ENCODE data around the gene IFI27.

The IFI27 gene

DNA sequence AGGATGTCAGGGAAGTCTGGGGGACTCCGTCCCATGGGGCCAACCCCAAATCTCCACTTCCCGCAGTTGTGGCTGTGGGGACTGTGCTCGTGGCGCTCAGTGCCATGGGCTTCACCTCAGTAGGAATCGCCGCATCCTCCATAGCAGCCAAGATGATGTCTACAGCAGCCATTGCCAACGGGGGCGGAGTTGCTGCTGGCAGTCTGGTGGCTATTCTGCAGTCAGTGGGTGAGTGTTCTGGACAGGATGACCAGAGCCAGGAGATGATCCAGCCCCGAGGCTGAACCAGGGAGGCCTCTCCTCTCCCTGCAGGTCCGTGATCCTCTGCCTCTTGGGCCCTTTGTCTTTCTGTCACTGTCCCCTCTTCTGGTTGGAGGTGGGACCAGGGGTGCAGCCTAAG lies 8.8 kb upstream of the IFI27 start:
- H3K4me3 ChIP-seq (ENCODE audit: low read depth in 1 of 5, low read length in 5 of 5), result no peak overlapping the region
- peaks cover 0 to 8% (median 5%) of the 10 kb centered on the region in 5 donors for H3K4me1 ChIP-seq (ENCODE audit: control insufficient read depth in 5 of 5, insufficient read depth in 5 of 5, low read length in 5 of 5)
- no peak overlapping the region for H3K9ac ChIP-seq (ENCODE audit: low read length in 5 of 5)
- peak overlapping the region; percentile 37 for H3K27ac ChIP-seq (ENCODE audit: low read depth, low read length)
- no peaks in the 10 kb centered on the region for H3K9me3 ChIP-seq (ENCODE audit: control insufficient read depth in 5 of 5, low read length in 5 of 5)
- H3K36me3 ChIP-seq (ENCODE audit: control insufficient read depth in 5 of 5, insufficient read depth in 5 of 5, low read length in 5 of 5), result peaks cover 0 to 12% (median 6%) of the 10 kb centered on the region in 5 donors
- H3K27me3 ChIP-seq (ENCODE audit: control insufficient read depth in 5 of 5, insufficient read depth in 4 of 5, low read length in 5 of 5), result no peaks in the 10 kb centered on the region

DNA sequence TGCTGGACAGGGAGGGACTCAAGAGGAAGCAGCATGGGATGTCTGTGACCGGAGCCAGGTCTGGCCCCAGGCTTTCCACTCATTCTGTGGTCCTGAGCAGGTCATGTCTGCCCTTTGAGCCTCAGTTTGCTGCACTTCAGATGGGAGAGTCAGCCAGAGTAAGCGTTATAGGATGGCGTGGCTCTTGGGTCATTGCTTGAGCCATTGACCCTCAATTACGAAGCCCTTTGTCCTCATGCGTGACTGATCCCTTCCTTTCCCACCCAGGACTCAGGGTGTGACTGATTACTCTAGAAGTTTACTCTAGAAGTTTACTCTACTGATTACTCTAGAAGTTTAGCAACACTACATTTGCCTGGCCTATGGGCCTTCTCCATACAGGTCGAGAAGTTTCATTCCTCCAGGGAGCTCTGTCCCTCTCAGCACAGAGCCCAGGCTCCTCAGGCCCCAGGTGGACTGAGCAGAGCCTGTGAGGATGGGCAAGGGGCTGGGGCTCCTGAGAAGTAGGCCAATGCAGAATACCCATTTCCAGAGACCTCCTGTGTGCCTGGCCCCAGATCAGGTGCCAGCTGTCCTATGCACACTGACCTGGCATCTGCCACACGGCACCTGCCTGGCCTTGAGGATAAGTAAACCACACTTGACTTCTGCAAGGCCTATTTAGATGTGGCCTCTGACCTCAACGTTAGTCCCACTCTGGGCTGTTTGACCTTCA lies 7.6 kb upstream of the IFI27 start:
- no peaks in the 10 kb centered on the region for H3K9me3 ChIP-seq (ENCODE audit: control insufficient read depth in 5 of 5, low read length in 5 of 5)
- H3K27me3 ChIP-seq (ENCODE audit: control insufficient read depth in 5 of 5, insufficient read depth in 4 of 5, low read length in 5 of 5), result no peaks in the 10 kb centered on the region
- no peak overlapping the region for H3K9ac ChIP-seq (ENCODE audit: low read length in 5 of 5)
- H3K4me3 ChIP-seq (ENCODE audit: low read depth in 1 of 5, low read length in 5 of 5), result no peak overlapping the region
- peaks cover 0 to 8% (median 1%) of the 10 kb centered on the region in 5 donors for H3K36me3 ChIP-seq (ENCODE audit: control insufficient read depth in 5 of 5, insufficient read depth in 5 of 5, low read length in 5 of 5)
- peaks cover 0 to 8% (median 5%) of the 10 kb centered on the region in 5 donors for H3K4me1 ChIP-seq (ENCODE audit: control insufficient read depth in 5 of 5, insufficient read depth in 5 of 5, low read length in 5 of 5)
- H3K27ac ChIP-seq (ENCODE audit: low read depth, low read length), result no peak overlapping the region

DNA sequence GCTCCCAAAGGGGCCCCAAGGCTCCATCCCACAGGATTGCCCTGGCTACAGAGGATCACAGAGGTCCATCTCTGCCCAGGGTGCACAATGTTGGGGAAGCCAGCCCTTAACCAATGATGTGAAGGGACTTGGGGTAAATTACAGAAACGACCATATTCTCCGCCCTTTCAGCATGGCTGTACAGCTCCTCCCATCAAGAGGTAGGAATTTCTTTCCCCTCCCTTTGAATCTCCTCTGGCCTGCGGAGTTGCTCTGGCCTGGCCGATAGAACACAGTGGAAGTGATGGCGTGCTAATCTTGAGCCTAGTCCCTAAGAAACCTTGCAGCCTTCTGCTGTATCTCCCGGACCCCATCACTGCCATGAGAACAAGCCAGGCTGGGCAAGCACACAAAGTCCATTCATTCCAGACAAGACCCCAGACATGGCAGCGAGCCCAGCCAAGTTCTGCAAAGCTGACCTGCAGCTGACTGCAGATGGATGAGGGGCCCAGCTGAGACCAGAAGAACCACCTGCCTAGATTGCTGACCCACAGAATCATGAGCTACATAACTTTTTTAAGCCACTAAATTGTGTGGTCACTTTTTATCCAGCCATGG lies 6.9 kb upstream of the IFI27 start:
- Histone ChIP-seq H3K36me3 (ENCODE audit: control insufficient read depth in 5 of 5, insufficient read depth in 5 of 5, low read length in 5 of 5) (peaks cover 0 to 6% (median 0%) of the 10 kb centered on the region in 5 donors), H3K27ac (ENCODE audit: low read depth, low read length) (no peak overlapping the region), H3K27me3 (ENCODE audit: control insufficient read depth in 5 of 5, insufficient read depth in 4 of 5, low read length in 5 of 5) (no peaks in the 10 kb centered on the region), H3K4me1 (ENCODE audit: control insufficient read depth in 5 of 5, insufficient read depth in 5 of 5, low read length in 5 of 5) (peaks cover 0 to 8% (median 6%) of the 10 kb centered on the region in 5 donors), H3K9ac (ENCODE audit: low read length in 5 of 5) (no peak overlapping the region), H3K9me3 (ENCODE audit: control insufficient read depth in 5 of 5, low read length in 5 of 5) (no peaks in the 10 kb centered on the region), H3K4me3 (ENCODE audit: low read depth in 1 of 5, low read length in 5 of 5) (no peak overlapping the region)

DNA sequence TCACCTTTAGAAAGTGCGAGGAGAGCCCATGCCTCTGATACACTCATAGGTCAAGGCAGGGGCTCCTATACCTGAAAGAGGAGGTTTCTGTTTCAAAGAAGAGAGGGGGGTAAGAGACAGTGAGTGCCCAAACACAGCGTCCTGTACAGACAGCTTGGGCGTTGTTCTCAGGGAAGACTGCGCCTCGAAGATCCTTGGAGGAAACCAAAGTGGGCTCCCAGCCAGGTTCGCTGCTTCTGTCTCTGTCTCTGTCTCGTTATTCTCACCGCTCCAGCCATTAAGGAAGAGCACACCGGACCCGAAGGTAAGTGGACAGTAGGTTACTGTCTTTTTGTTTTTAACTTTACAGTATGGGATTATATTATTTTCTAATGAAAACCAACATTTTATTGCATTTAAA lies 5.8 kb upstream of the IFI27 start:
- H3K9me3 ChIP-seq (ENCODE audit: control insufficient read depth in 5 of 5, low read length in 5 of 5), result no peaks in the 10 kb centered on the region
- H3K36me3 ChIP-seq (ENCODE audit: control insufficient read depth in 5 of 5, insufficient read depth in 5 of 5, low read length in 5 of 5), result peaks cover 0 to 2% (median 0%) of the 10 kb centered on the region in 5 donors
- H3K9ac ChIP-seq (ENCODE audit: low read length in 5 of 5), result no peak overlapping the region
- no peak overlapping the region for H3K27ac ChIP-seq (ENCODE audit: low read depth, low read length)
- H3K27me3 ChIP-seq (ENCODE audit: control insufficient read depth in 5 of 5, insufficient read depth in 4 of 5, low read length in 5 of 5), result no peaks in the 10 kb centered on the region
- H3K4me1 ChIP-seq (ENCODE audit: control insufficient read depth in 5 of 5, insufficient read depth in 5 of 5, low read length in 5 of 5), result peaks cover 2 to 13% (median 12%) of the 10 kb centered on the region in 5 donors
- no peak overlapping the region for H3K4me3 ChIP-seq (ENCODE audit: low read depth in 1 of 5, low read length in 5 of 5)

DNA sequence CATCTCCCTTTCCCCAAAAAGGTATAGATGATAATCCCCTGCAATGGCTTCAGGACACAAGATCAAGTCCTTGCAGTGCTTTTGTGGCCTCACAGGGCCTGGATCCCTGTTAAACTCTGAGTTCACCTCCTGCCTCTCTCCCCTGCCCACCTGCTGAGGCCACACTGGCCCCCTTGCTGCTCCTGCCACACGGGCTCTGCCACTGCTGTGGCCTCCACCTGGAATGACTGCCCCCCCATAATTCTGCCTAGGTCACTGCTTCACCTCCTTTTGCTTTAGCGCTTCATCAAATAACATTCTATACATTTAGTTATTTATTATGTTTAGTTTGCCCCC lies 653 bp upstream of the IFI27 start:
- H3K4me1 ChIP-seq (ENCODE audit: control insufficient read depth in 5 of 5, insufficient read depth in 5 of 5, low read length in 5 of 5), result peaks cover 9 to 53% (median 34%) of the 10 kb centered on the region in 5 donors
- peak overlapping the region in 1 of 5 donors; percentile 96 for H3K9ac ChIP-seq (ENCODE audit: low read length in 5 of 5)
- H3K9me3 ChIP-seq (ENCODE audit: control insufficient read depth in 5 of 5, low read length in 5 of 5), result no peaks in the 10 kb centered on the region
- no peaks in the 10 kb centered on the region for H3K36me3 ChIP-seq (ENCODE audit: control insufficient read depth in 5 of 5, insufficient read depth in 5 of 5, low read length in 5 of 5)
- no peaks in the 10 kb centered on the region for H3K27me3 ChIP-seq (ENCODE audit: control insufficient read depth in 5 of 5, insufficient read depth in 4 of 5, low read length in 5 of 5)
- H3K4me3 ChIP-seq (ENCODE audit: low read depth in 1 of 5, low read length in 5 of 5), result peak overlapping the region in 2 of 5 donors; percentile 73 to 85
- H3K27ac ChIP-seq (ENCODE audit: low read depth, low read length), result peak overlapping the region; percentile 83

DNA sequence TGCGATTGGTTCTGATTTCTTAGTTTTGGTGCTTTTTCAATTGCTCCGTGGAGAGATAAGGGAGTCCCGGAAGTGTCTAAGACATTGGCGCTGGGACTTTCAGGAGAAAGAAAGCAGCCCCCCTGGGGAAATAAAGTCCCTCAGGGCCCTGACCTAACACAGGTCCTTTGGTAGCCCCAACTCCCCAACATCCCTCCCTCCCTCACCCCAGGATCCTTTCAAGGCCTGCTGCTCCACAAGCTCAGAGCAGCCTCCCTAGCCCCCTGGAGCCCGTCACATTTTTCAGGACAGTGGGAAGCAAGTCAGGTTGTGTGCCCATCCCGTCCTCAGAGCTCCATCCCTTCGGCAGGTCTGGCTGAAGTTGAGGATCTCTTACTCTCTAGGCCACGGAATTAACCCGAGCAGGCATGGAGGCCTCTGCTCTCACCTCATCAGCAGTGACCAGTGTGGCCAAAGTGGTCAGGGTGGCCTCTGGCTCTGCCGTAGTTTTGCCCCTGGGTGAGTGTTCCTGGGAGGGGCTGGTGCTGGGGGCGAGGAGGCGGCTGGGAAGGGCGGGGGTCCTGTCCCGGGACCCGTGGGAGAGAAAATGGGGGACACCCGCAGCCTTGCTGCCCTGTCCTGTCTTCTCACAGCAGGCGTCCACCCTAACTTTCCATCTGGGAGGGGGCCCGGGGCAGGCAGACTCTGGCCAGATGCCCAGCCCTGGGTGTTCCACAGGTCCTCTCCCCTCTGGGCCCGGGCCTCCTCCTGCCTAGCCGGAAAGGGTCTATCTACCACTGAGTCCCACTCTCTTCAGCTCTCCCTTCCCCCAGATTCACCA lies 950 bp downstream of the IFI27 start:
- no peaks in the 10 kb centered on the region for H3K27me3 ChIP-seq (ENCODE audit: control insufficient read depth in 5 of 5, insufficient read depth in 4 of 5, low read length in 5 of 5)
- H3K4me3 ChIP-seq (ENCODE audit: low read depth in 1 of 5, low read length in 5 of 5), result peak overlapping the region; percentile 45 to 85 (median 73)
- peaks cover 13 to 60% (median 42%) of the 10 kb centered on the region in 5 donors for H3K4me1 ChIP-seq (ENCODE audit: control insufficient read depth in 5 of 5, insufficient read depth in 5 of 5, low read length in 5 of 5)

DNA sequence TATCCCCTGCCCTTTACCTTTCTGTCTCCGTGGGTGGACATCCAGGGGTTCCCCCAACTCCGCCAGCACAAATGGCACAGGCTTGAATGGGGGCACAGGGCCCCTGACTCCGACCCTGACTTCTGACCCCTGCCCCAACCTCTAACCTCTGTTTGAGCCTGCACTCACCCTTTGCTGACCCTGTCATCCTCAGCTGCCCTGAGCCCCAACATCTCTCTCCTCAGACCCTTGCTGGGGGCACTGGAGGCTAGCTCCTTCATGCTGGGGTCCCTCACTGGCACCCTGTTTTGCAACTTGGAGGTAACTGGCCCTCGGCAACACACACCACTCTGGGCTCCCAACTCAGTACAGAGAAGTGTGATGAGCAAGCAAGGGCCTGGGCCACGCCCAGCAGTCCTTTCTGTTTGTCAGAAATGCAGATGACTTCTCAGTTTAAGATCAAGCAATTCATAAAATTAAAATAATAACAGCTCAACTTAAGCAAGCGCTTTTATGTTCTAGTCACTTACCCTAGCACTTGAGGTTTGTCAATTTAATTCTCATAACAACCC lies 2.1 kb downstream of the IFI27 start:
- Histone ChIP-seq H3K27ac (ENCODE audit: low read depth, low read length) (peak overlapping the region; percentile 83), H3K9me3 (ENCODE audit: control insufficient read depth in 5 of 5, low read length in 5 of 5) (no peaks in the 10 kb centered on the region), H3K4me1 (ENCODE audit: control insufficient read depth in 5 of 5, insufficient read depth in 5 of 5, low read length in 5 of 5) (peaks cover 13 to 60% (median 42%) of the 10 kb centered on the region in 5 donors), H3K4me3 (ENCODE audit: low read depth in 1 of 5, low read length in 5 of 5) (peak overlapping the region in 4 of 5 donors; percentile 52 to 85 (median 72)), H3K27me3 (ENCODE audit: control insufficient read depth in 5 of 5, insufficient read depth in 4 of 5, low read length in 5 of 5) (no peaks in the 10 kb centered on the region), H3K36me3 (ENCODE audit: control insufficient read depth in 5 of 5, insufficient read depth in 5 of 5, low read length in 5 of 5) (peaks cover 0 to 9% (median 6%) of the 10 kb centered on the region in 5 donors), H3K9ac (ENCODE audit: low read length in 5 of 5) (peak overlapping the region in 2 of 5 donors; percentile 70 to 96)

More for the DNA sequence above, 950 bp downstream of the IFI27 start:
- peaks cover 0 to 7% (median 4%) of the 10 kb centered on the region in 5 donors for H3K36me3 ChIP-seq (ENCODE audit: control insufficient read depth in 5 of 5, insufficient read depth in 5 of 5, low read length in 5 of 5)
- peak overlapping the region; percentile 18 to 96 (median 74) for H3K9ac ChIP-seq (ENCODE audit: low read length in 5 of 5)
- peak overlapping the region; percentile 83 for H3K27ac ChIP-seq (ENCODE audit: low read depth, low read length)
- no peaks in the 10 kb centered on the region for H3K9me3 ChIP-seq (ENCODE audit: control insufficient read depth in 5 of 5, low read length in 5 of 5)

DNA sequence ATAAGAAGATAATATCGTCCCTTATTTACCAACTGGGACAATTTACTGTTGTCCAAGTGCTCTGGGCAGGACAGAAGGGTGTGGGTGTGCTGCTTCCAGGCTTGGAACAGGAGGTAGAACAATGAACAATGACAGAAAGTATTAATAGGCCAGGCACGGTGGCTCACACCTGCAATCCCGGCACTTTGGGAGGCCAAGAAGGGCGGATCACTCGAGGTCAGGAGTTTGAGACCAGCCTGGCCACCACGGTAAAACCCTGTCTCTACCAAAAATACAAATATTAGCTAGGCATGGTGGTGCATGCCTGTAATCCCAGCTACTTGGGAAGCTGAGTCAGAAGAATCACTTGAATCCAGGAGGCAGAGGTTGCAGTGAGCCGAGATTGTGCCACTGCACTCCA lies 2.5 kb downstream of the IFI27 start:
- Histone ChIP-seq H3K36me3 (ENCODE audit: control insufficient read depth in 5 of 5, insufficient read depth in 5 of 5, low read length in 5 of 5) (peaks cover 0 to 9% (median 6%) of the 10 kb centered on the region in 5 donors), H3K9ac (ENCODE audit: low read length in 5 of 5) (no peak overlapping the region), H3K27me3 (ENCODE audit: control insufficient read depth in 5 of 5, insufficient read depth in 4 of 5, low read length in 5 of 5) (no peaks in the 10 kb centered on the region), H3K27ac (ENCODE audit: low read depth, low read length) (peak overlapping the region; percentile 74), H3K4me3 (ENCODE audit: low read depth in 1 of 5, low read length in 5 of 5) (peak overlapping the region in 2 of 5 donors; percentile 73 to 85), H3K9me3 (ENCODE audit: control insufficient read depth in 5 of 5, low read length in 5 of 5) (no peaks in the 10 kb centered on the region), H3K4me1 (ENCODE audit: control insufficient read depth in 5 of 5, insufficient read depth in 5 of 5, low read length in 5 of 5) (peaks cover 13 to 60% (median 42%) of the 10 kb centered on the region in 5 donors)

DNA sequence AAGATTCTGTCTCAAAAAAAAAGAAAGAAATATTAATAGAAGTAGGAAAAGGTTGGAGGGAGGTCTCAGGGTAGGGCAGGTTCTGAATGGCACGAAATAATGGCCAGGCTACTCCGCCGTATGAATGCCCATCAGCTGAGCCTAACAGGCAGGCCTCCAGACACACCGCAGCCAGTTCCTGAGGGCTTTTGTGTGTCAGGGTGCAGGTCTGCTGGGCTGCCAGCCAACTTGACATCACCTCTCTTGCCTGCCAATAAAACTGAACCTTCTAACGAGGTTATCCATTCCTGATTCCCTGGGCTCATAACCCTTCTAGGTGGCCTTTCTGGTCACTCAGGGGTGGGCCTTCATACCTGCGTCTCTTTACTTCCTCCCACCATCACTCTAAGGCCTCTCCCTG lies 3.0 kb downstream of the IFI27 start:
- H3K9ac ChIP-seq (ENCODE audit: low read length in 5 of 5), result no peak overlapping the region
- H3K4me3 ChIP-seq (ENCODE audit: low read depth in 1 of 5, low read length in 5 of 5), result peak overlapping the region in 2 of 5 donors; percentile 73 to 85
- peaks cover 0 to 9% (median 6%) of the 10 kb centered on the region in 5 donors for H3K36me3 ChIP-seq (ENCODE audit: control insufficient read depth in 5 of 5, insufficient read depth in 5 of 5, low read length in 5 of 5)
- peaks cover 13 to 60% (median 42%) of the 10 kb centered on the region in 5 donors for H3K4me1 ChIP-seq (ENCODE audit: control insufficient read depth in 5 of 5, insufficient read depth in 5 of 5, low read length in 5 of 5)
- peak overlapping the region; percentile 74 for H3K27ac ChIP-seq (ENCODE audit: low read depth, low read length)
- no peaks in the 10 kb centered on the region for H3K27me3 ChIP-seq (ENCODE audit: control insufficient read depth in 5 of 5, insufficient read depth in 4 of 5, low read length in 5 of 5)
- no peaks in the 10 kb centered on the region for H3K9me3 ChIP-seq (ENCODE audit: control insufficient read depth in 5 of 5, low read length in 5 of 5)

All from subcutaneous abdominal adipose tissue (tissue), 5 donors.